Activated effector memory CD4-positive, alpha-beta T cell treated with Interleukin-2 at 50 U/mL for 16 hours (primary cell): ENCODE measurements around the gene SPRY1.

Experiments
- DNase-seq: peaks from one replicate; pipeline ENCODE4 v3.0.0-alpha.2; 2020

Gene SPRY1, protein sequence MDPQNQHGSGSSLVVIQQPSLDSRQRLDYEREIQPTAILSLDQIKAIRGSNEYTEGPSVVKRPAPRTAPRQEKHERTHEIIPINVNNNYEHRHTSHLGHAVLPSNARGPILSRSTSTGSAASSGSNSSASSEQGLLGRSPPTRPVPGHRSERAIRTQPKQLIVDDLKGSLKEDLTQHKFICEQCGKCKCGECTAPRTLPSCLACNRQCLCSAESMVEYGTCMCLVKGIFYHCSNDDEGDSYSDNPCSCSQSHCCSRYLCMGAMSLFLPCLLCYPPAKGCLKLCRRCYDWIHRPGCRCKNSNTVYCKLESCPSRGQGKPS

DNA sequence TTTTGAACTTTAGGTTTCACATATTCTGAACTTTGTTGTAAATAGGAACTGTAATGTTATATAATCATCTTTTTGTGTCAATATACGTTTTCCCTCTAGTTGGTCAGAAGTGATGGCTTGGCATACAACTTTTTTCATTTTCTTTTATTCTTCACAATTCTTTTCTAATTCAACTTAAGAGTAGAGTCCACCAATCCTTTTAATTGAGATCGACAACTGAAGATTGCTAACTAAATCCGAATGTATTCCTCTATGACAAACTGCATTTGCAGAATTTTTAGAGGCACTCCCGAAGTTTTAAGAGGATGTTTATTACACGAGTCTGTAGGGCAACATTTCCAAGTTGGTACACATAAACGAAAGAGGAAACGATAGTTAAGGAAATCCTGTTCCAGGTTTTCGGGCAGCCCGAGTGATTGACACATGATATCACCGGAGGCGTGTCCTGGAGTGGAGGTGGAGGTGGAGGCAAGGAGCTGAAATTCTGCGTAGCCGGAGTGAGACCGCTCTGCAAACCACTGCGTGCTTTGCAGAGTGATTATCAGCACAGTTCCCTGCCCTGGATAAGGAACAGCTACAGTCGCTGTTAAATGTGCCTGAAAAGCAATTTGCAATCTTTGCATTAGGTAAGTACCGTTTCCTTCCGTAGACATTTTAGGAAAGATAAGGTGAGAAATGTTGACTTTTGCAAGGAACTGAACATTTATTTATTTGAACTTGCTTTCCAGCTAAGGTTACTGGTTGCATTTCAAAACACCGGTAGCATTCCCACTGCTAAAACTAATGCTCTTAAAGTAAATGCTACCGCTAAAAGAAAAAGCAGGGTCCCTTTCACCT, at the start of gene SPRY1:
TSS of gene SPRY1 (plus strand) at position 489 of the 837 bp plus-strand sequence. CDS start 4,797 bp downstream, outside the sequence.
- peak; percentile 60 for DNase-seq

DNA sequence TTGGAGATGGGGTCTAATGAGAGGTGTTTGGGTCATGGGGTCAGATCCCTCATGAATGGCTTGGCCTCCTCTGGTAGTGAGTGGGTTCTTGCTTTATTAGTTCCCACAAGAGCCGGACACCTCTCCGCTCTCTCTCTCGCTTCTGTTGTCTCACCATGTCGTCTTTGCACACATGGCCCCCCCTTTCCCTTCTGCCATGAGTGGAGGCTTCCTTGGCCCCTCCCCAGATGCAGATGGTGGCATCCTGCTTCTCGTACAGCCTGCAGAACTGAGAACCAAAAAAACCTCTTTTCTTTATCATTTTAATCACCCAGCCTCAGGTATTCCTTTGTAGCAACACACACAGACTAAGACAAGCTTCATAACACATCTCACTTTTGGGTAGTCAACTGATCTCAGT, 49.6 kb upstream of the SPRY1 start:
- DNase-seq: no peak

DNA sequence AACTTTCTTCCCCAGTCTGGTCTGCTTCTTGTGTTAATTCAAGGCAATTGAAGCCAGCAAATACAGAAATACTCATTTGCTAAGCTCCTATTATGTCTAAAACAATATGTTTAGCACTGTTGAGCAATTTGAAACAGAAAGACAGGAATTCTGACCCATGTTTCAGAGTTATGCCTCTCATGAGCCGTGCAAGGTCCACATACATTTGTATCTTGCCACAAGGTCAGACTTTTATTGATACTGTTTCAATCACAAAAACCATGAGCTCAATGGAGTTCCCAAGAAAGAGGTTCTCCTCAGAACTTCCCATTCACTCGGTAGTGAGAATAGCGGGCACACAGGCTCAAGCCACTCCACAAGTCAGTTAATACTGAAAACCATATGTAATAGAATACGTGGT, 47.6 kb upstream of the SPRY1 start:
- no peak for DNase-seq

DNA sequence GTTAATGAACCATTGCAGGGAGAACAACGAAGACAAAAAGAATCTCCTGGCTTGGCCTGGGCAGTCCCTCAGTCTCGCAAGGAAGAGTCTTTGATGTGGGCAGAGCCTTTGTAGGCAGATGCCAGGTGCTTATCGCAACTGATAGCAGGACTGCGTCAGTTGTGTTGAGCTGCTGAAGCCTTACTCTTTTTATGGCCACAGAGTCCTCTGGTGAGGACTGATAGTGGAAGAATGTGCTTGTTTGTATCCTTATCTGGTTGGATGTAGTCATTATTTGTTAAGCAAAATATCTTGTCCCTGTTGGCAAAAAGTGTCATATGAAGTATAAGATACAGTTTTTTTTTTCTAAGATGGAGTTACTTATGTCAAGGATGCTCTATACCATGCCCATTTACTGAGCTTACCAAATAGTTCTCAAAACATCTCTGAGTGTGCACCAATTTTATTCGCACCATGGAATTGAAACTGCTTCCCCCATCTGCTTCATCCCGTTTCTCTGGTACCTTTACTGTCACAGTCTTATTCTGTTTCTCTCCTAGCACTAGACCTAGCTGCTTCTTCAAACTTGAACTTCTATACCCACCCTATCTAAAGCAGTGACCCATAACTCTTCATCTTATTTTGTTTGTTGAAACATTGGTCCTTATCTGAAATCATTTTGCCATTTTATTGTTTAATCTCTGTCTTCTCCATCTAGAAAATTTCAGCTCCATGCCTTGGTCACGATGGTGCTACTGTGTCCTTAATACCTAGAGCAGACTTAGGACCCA, 47.0 kb upstream of the SPRY1 start:
- DNase-seq: no peak

DNA sequence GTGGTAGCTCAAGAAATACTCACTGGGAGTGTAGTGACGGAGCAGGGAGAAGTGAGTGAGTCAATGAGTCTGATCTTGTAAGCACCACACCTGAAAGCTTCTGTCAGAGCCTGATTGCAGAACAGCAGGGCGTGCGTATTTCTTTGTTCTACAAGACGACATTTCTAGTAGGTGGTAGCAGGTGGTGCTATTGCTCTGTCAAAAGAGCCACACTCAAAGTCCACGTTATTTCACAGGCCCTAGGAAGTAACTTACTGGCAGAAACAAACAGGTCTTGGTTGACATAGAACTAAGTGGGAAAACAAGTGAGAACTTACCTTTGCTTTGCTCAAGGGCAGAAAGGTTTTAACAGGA, 46.4 kb upstream of the SPRY1 start:
- no peak for DNase-seq

DNA sequence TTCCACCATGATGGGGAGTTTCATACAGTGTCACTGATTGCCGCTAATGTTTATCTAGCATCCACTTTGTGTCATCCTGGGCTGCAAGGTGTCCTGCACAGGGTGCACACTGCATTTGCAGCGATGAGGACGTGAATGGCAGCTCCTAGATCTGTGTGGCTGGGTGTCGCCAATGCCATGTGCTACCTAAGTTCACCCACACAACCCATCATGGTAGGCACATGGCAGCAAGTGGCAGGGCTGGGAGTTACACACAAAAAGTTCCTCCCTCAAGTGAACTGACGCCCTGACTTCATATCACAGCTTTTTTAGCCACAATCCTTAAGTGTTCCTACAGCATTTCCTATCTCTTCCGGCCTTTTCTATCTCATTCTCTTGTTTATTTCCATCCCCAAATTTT, 45.9 kb upstream of the SPRY1 start:
- DNase-seq: no peak

DNA sequence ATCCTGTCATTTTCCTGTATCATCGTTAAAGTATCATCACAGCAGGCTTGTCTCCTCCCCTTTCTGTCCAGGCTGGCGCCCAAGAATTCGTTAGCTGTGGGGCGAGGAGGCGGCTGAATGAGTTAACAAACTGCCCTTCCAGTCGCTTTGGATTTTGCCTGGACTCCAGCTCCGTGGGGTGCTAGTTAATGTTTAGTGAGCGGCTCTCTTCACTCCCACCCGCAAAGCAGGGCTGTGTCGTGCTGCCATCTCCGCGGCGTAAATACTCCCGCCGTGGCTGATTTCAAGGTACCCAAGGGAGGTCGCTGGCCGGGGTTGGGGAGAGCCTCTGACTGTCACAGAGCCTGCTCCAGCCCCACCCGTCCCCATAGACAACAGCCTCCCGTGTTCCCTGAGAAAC, 44.9 kb upstream of the SPRY1 start:
- DNase-seq: no peak

DNA sequence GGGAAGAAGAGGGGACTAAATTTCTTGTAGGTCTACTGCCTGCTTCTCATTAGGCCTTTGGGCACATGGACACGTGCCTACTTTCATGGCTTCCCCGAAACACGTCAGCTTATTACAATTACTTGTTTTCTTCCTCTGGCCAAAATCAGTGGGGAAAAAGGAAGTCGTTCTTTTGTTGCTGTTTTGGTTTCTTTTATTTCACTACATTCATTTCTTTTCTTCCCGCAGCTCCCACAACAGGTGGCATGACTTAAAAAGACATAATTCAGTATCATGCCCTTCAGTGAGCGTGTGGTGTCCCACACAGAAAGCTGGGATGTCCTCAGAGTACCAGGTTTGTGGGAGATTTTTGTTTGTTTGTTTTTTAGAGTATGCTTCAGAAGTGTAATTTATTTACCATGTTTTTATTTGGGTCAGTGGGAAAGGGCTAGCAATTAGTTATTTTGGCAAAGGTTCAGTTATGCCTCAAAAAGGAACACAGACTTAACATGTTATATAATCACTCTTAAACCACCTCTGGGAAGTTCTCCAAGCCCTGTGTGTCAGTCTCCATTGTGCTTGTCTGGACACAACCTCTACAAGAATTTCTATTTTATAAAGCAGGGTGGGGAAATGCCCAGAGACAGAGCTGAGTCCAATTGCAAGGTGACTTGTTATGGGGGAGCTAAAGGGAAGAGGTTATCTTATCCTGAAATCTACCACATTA, 44.2 kb upstream of the SPRY1 start:
- no peak for DNase-seq

DNA sequence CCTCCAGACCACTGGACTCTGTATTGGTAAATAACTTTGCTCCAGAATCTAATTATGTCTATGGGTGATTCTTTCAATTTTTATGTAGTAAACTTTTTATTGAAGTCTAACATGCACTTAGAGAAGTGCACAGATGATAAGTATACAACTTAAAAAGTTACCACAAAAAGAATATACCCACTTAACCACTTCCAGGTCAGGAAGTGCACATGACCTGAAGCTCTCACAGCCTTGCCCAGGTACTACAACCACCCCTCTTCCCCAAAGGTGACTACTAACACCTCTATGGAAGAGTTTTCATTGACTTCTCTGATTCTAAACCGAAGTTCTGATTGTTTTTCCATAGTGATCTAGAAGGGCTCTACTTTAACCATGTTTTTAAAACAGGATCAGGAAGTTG, 43.6 kb upstream of the SPRY1 start:
- DNase-seq: no peak

DNA sequence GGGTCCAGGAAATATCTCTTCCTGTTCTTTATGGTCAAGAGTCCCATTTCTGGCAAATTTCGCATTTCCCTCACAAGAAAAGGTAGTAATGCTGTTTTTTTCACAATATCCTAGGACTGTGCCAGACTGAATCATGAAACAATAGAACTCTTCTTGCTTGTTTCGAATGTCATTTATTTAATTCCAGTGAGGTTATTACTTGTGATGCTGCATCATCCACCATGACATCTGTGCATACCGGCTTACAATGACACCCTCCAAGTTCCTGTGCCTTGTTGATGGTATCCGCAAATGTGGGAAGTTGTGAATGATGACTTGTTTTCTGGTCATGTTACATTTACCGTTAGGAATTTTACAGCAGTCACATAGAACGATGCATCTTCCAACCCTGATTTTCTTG, 42.9 kb upstream of the SPRY1 start:
- no peak for DNase-seq

DNA sequence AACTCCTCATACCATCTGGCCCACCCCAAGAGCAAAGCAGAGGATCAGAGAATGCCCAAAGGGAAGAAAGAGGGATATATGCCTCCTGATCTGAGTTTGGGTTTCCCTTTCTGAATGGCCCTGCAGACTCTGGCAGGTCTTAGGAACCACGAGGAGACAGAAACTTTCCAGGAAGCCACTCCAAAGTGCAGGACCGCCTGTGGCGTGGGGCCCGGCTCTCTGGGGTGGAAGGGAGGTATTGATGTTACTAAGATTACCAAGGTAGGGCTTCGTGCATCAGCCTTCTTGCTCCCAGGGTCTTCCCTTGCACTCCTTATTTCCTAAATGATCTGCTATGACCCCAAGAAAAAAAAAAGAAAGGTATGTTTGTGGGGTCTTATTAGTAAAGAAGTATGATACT, 41.9 kb upstream of the SPRY1 start:
- no peak for DNase-seq

DNA sequence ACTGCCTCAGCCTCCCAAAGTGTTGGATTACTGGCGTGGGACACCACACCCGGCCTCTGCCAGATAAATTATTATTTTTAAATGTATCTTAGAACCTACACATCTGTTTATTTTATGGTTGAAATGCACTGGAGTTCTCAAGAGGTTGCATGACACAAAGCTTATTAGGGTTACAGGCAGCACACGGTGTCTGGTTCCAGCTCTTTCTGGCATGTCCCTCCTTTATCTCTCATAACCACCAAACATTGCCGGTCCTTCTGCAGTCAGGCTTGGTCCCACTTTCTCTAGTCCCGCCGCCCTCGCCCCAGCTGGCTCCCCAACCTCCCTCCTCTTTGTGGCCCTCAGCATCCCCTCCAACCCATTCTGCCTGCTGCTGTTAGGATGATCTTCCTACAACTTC, 39.7 kb upstream of the SPRY1 start:
- no peak for DNase-seq

DNA sequence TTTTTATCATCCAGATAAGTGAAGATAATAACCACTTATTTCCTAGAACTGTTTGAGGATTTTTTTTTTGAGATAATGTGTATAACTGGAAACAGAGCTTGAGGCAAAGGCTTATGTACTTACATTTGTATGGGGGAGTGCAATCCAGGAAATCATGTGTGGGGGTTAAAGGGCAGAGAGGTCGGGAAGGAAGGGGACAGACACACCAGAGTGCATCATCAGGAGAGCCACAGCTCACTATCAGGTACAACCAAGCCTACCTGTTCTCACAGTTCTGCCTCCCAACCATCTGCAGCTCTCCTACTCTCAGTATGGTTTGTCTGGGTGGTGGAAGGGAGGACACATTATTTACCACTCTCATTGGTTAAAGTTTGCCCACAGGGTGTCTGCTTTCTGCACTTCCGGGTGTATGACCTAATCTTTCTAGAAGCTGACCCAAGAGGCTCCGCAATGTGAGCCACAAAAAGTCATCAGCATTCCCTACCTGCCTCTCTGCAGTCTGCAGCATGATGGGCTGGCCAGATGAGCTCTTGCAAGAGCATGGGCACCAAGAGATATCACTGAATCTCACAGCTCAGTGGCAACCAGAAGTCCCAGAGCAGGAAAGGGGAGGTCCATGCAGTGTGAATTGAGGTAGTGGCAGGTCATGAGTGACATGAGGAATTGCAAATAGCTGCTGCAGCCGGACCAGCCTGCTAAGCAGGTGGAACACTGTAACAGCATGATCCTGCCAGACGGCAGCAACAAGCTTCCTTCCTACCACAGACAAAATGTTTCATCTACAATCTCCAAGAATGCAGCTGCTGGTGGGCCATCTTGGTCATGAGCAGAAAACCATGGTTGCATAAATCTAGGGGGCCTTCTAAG, 36.9 kb upstream of the SPRY1 start:
- no peak for DNase-seq

DNA sequence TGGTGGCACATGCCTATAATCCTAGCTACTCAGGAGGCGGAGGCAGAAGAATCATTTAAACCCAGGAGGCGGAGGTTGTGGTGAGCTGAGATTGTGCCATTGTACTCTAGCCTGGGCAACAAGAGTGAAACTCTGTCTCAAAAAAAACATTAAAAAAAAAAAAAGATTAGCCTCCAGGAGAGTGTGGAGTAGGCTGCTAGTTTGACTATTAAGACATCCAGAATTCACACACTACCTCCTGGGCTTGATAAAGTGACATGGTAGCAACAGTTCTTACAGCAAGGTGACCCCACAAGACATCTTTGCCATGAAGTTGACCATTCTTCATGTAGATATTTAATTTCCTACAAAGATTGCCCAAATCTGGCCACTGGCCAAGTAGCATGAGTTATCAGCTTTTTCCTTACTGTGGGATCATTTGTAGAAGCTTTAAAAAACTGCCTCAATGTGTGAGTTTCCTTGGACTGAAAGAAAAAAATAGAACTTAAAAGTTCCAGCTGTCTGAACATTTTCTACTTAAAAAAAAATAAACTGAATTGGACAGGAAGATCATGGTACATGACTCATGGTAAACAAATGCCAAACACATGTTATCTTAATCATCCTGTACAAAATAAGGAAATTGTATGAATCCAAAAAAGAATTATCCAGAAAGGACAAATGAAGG, 35.3 kb upstream of the SPRY1 start:
- DNase-seq: no peak

DNA sequence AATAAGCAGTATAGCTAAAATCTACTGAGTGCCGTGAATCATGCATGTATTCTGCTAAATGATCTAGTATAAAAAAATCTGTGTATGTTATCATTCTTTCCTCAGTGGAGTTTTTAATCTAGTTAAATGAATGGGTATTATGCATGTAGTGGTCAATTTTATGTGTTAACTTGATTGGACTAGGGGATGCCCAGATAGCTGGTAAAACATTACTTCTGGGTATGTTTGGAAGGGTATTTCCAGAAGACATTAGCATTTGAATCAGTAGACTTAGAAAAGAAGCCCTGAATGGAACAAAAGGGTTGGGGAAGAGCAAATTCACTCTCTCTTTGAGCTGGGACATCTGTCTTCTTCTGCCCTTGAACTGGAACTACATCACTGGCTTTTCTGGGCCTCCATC, 34.5 kb upstream of the SPRY1 start:
- no peak for DNase-seq

DNA sequence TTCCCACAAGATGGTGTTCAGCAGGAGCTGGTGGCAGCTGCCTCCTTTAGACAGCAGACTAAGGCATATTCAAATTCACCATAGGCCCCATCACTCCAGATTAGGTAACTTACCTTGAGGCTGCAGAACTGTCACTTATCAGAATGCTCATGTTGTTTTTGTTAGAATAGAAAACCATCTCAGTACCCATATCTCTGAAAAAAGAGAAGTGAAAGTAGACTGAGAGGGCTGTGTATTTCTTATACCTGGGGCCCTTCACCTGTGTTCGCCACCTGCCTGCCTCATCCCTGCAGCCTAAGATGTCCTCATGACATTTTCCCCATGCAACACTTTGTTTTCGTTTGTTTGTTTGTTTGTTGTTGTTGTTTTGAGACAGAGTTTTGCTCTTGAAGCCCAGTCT, 32.9 kb upstream of the SPRY1 start:
- no peak for DNase-seq

DNA sequence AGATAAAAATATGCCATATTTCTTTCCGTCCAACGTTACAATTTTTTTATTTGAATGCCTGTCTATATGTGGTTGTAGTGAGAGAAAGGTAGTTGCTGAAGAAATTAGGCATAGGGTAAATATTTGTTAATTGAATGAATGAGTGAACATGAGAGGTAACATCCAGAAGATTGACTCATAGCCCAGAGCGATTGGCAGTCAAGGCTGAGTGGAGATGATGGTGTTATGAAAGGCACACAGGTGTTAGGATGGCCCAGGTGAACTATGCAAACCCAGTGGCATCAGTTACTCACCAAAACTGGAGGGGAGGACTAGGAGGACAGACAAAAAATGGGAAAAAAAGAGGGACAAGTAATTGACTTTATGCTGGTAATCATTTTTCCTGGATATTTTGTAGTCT, 31.7 kb upstream of the SPRY1 start:
- DNase-seq: no peak

DNA sequence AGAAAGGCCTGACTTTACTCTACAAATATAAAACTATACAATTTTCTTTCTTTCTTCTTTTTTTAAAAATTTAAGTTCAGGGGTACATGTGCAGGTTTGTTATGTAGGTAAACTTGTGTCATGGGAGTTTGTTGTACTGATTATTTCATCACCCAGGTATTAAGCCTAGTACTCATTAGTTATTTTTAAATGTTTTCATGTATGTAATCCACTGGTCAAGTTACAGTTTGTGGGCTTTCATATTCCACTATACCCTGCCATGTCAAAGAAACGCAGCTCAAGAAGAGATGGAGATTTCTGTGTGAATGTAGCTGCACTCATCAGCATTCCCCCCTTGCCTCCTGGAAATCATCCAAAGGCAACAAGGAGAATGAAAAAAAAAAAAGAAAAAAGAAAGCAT, 31.2 kb upstream of the SPRY1 start:
- no peak for DNase-seq

DNA sequence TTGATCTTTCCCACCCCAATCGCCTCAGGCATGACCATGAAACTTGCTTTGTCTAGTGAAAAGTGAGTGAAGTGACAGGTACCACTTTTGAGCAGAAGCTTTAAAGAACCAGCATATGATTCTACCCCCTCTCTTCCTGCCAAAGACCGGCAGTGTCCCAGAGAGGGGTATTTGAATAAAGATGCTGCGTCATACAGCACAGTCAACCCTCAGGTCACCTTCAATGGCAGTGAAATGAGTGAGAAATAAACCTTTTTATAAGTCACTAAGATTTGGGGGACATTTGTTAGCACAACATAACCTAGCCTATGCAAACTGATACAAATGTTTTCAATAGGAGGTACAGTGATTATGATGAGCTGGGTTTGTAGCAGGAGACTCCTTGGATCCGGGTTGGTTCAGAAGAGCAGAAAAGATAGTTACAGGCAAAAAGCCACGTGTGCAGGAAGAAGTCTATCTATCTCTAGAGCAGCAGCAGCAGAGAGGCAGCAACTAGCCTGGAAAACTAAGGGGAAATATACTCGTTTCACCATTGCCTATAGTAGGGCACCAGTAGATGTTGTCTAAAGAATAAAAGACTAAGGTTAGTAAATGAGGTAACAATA, 30.3 kb upstream of the SPRY1 start:
- DNase-seq: no peak

DNA sequence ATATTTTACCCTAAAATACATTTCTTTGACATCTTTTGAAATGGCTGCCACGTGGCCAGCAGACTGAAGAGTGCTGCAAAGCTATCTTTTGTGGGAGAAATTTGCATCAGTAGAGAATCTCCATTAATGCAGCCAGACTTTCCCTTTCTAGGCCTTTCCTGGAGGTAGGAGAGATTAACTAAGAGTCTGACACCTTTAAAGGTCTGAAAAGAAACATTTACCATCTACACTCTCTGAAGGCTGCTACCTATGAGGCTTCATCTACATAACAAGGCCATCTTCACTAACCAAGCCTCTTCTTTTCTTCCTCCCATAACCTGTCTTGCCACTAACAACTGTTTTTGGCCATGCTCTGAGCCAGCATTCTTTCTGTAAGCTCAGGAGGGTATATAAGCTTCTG, 17.8 kb upstream of the SPRY1 start:
- DNase-seq: no peak

DNA sequence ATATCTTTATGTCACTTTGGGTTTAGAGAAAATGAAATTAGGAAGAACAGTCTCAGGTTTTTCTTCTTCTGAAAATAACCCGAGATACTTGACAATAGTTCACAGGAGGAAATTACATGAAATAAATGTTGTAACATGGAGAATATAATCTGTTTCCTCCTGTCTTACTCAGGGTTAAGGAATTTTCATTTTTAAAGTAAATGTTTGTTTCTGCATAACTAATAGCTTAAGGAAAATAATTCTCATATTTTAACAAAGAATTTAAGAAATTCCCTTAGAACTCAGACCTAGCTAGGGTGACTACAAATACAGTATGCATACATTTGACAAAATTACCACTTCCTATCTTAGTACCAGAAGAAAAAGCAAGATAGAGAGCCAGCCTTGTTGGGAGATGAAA, 17.2 kb upstream of the SPRY1 start:
- DNase-seq: no peak
